ENCODE results near the gene CACNG4.
A peak's percentile ranks its signal among the peaks of the same experiment; 100 is the strongest.

The CACNG4 gene

GRCh38 chr17:66976781-66977201 is 12.3 kb downstream of the CACNG4 start:
- TF ChIP-seq, protein P1, sequence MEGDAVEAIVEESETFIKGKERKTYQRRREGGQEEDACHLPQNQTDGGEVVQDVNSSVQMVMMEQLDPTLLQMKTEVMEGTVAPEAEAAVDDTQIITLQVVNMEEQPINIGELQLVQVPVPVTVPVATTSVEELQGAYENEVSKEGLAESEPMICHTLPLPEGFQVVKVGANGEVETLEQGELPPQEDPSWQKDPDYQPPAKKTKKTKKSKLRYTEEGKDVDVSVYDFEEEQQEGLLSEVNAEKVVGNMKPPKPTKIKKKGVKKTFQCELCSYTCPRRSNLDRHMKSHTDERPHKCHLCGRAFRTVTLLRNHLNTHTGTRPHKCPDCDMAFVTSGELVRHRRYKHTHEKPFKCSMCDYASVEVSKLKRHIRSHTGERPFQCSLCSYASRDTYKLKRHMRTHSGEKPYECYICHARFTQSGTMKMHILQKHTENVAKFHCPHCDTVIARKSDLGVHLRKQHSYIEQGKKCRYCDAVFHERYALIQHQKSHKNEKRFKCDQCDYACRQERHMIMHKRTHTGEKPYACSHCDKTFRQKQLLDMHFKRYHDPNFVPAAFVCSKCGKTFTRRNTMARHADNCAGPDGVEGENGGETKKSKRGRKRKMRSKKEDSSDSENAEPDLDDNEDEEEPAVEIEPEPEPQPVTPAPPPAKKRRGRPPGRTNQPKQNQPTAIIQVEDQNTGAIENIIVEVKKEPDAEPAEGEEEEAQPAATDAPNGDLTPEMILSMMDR (IDR thresholded peaks at IDR 0.05; ENCODE audit: low read depth, low read length) = no peak
- H3K4me3 ChIP-seq (ENCODE audit: low read depth, low read length) = no peak overlapping the region
- DNase-seq (ENCODE audit: low read depth, low spot score) = no peak
- in situ Hi-C loops (cut with HindIII; ENCODE audit: low sequenced_read_pairs) = no loop called here

DNA sequence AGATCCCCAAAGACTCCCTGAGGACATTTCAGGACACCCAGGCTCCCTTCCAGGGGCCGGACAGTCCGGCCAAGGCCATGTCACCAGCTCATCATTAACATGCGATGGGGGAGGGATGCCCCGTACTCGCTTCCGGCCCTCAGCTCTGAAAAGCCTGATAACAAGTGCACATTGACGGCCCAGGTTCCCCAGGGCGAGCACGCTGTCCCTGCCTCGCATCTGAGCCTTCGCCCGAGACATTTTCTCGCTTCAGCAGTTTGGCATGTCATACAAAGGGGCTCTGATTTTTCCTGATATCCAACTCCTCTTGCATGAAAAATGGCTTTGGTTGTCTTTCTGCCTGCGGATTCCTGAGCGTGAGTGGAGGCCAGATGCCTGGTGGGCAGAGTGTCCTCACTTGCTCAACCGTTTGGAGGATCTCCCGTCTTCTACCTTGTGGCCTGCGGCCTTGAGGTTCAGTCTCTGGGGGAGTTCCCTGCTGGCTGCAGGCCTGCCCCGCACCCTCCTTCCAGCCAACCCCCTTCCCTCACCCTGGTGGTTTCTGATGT is 14.1 kb downstream of the CACNG4 start:
- H3K4me3 ChIP-seq (ENCODE audit: low read depth, low read length) = no peak overlapping the region
- DNase-seq (ENCODE audit: low read depth, low spot score) = no peak
- in situ Hi-C loops (cut with HindIII; ENCODE audit: low sequenced_read_pairs) = no loop called here
- TF ChIP-seq, protein P1 (IDR thresholded peaks at IDR 0.05; ENCODE audit: low read depth, low read length) = no peak

DNA sequence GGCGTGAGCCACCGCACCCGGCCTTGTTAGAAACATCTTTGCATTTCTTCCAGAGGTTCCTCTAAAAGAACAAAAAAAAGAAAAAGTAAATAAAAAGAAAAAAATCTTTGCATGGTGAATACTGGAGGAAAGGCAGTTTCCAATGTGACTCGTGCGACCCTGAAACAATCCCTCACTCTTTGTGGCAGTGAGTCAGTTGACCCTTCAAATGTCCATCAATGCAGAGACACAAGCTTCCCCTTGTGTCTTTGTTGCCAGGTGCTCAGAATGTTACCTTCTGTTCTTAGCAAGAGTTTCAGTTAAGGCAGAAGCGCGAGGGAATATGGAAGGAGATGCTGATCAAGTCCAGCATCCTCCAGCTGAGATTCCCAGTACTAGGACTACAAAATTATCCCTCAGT is 16.4 kb downstream of the CACNG4 start:
- no peak for DNase-seq (ENCODE audit: low read depth, low spot score)
- in situ Hi-C loops (cut with HindIII; ENCODE audit: low sequenced_read_pairs) = no loop called here
- TF ChIP-seq, protein P1 (IDR thresholded peaks at IDR 0.05; ENCODE audit: low read depth, low read length) = no peak
- H3K4me3 ChIP-seq (ENCODE audit: low read depth, low read length) = no peak overlapping the region

DNA sequence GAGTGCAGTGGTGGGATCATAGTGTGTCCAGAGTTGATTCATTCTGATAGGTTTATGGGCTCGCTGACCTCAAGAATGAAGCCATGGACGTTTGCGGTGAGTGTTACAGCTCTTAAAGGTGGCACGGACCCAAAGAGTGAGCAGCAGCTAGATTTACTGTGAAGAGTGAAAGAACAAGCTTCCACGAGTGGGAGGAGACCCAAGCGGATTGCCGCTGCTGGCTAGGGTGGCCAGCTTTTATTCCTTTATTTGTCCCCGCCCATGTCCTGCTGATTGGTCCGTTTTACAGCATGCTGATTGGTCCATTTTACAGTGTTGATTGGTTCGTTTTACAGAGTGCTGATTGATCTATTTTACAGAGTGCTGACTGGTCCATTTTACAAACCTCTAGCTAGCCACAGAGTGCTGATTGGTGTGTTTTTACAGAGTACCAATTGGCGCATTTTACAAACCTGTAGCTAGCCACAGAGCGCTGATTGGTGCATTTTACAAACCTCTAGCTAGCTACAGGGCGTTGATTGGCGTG is 17.5 kb downstream of the CACNG4 start:
- no peak overlapping the region for H3K4me3 ChIP-seq (ENCODE audit: low read depth, low read length)
- in situ Hi-C loops (cut with HindIII; ENCODE audit: low sequenced_read_pairs) = no loop called here
- TF ChIP-seq, protein P1 (IDR thresholded peaks at IDR 0.05; ENCODE audit: low read depth, low read length) = no peak
- DNase-seq (ENCODE audit: low read depth, low spot score) = peak; percentile 44

DNA sequence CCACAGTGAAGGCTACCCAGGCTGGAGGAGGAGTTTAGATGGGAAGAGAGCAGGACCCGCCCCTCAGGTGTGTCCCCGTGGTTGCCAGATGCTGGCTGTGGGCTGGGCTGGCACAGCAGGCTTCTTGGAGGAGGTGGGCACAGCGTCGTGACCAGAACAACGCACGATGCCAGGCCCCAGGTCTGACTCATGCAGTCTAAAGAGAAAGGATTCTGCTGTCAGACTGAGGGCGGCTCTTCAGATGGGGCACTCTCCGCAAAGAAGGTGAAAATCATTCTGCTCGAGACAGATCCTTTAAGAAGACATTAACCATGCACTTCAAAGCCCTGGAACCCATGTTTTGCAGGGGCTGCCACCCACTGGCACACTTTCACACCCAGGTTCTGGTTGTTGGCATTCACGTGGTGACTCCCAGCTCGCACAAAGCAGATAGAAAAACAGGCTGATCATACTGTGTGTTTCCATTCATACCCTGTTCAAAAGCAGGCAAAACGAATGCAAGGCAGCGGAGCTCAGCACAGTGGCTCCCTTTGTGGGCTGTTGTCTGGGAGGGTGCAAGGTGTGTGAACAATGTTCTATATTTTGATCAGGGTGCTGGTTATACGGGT is 19.0 kb downstream of the CACNG4 start:
- no peak overlapping the region for H3K4me3 ChIP-seq (ENCODE audit: low read depth, low read length)
- in situ Hi-C loops (cut with HindIII; ENCODE audit: low sequenced_read_pairs) = no loop called here
- DNase-seq (ENCODE audit: low read depth, low spot score) = no peak
- TF ChIP-seq, protein P1 (IDR thresholded peaks at IDR 0.05; ENCODE audit: low read depth, low read length) = no peak

DNA sequence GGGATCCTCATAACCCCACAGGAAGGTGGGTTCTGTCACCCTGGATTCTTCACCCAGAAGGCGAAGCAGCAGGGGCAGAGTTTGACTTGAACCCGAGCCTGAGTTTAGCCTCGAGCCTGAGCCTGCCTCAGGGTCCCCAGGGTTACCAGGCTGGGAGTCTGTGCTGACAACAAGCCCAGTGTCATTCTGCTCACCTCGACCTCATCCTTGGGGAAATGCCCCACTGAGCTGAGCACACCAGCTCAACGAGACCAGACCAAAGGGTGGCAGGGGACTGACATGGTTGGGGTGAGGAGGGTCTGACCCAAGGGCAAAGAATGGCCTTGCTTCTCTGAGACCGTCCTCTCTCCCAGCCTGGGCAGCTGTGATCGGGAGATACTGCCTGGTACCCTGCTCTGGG is 20.2 kb downstream of the CACNG4 start:
- DNase-seq (ENCODE audit: low read depth, low spot score) = no peak
- in situ Hi-C loops (cut with HindIII; ENCODE audit: low sequenced_read_pairs) = no loop called here
- H3K4me3 ChIP-seq (ENCODE audit: low read depth, low read length) = no peak overlapping the region
- TF ChIP-seq, protein P1 (IDR thresholded peaks at IDR 0.05; ENCODE audit: low read depth, low read length) = no peak

All from astrocyte of the spinal cord (primary cell).